AG09309 (cell line): Measurements from ENCODE around the gene PMPCA.

Source experiments
- DNase-seq: peaks from one replicate; pipeline ENCODE4 v3.0.0-alpha.2; 2010; ENCODE audit warnings: low read depth
- H3K4me3 ChIP-seq: 2 replicates; pipeline ENCODE4 v1.5.1; 2011; ENCODE audit warnings: mild to moderate bottlenecking, low read depth, low read length, moderate library complexity; ENCODE audit not compliant: control insufficient read depth
- TF ChIP-seq, protein P1 (sequence below): IDR thresholded peaks from 2 replicates; pipeline ENCODE4 v1.5.1; 2011; ENCODE audit warnings: mild to moderate bottlenecking, low read depth, low read length, inconsistent platforms; ENCODE audit not compliant: insufficient read depth, control insufficient read depth; ENCODE audit errors: missing control alignments

Gene PMPCA

DNA sequence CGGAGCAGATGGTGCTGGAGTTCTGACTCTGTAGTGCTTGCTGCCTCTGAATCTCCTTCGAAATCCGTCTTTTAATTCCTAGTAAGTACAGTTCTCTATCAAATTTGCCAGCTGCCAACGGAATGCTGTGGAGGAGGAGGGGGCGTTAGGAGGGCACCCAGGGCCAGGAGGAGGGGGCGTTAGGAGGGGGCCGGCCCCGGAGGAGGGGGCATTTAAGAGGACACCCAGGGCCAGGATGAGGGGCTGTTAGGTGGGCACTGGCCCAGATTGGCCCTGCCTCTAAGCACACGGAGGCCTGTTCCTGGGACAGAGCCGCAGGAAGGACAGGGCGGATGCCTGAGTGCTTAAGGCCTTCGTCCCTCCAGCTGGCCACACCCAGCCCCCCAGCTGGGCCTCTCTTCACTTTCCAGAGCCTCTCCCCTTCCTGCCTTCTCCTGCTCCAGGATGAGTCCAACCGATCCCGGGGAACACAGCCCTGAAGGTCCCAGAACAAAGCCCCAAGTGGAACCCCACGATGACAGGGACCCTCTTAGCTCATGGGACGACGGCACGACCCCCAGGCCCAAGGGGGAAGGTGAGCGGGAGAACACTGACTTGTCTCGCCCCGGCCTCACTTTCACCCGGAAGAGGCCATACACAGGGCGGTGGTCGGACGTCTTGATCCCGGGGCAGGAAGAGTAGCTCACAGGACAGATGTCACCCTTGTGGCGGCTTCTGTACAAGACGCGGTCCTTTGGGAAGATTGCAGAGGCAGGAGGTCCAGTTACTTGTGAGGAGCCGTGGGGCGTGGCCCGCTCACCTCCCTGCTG, 19.4 kb downstream of the PMPCA start:
- H3K4me3 ChIP-seq, result no peak overlapping the region
- TF ChIP-seq, protein P1, sequence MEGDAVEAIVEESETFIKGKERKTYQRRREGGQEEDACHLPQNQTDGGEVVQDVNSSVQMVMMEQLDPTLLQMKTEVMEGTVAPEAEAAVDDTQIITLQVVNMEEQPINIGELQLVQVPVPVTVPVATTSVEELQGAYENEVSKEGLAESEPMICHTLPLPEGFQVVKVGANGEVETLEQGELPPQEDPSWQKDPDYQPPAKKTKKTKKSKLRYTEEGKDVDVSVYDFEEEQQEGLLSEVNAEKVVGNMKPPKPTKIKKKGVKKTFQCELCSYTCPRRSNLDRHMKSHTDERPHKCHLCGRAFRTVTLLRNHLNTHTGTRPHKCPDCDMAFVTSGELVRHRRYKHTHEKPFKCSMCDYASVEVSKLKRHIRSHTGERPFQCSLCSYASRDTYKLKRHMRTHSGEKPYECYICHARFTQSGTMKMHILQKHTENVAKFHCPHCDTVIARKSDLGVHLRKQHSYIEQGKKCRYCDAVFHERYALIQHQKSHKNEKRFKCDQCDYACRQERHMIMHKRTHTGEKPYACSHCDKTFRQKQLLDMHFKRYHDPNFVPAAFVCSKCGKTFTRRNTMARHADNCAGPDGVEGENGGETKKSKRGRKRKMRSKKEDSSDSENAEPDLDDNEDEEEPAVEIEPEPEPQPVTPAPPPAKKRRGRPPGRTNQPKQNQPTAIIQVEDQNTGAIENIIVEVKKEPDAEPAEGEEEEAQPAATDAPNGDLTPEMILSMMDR, result no peak
- no peak for DNase-seq

DNA sequence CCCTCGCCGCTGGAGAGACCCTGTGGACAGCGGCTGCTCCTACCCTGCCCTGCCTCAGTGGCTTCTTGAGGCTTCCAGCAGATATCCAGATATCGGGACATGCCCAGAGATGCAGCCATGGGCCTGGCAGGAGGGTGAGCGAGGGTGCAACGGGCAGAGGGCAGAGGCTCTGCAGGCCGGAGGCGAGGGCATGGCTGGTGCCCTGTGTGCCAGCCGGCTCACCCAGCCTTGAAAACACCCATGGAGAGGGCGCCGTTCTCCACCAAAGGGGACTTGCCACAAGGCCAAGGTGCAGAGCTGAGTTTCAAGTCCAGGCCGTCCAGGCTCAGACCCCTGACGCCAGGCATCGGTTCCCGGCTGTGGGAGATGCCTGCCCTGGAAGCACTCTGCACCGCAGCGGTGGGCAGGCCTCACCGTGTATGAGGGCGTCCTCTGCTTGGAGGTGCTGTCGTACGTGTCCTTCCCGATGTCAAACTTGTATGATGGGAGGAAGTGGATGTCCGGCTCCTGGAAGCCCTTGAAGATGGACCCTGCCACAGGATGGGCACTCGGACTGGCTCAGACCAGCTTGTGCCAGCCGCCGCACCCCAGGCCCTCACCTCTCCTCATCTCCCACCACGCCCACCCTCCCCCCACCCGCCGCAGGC, 20.3 kb downstream of the PMPCA start:
- H3K4me3 ChIP-seq, result no peak overlapping the region
- DNase-seq, result no peak
- TF ChIP-seq, protein P1, result no peak

DNA sequence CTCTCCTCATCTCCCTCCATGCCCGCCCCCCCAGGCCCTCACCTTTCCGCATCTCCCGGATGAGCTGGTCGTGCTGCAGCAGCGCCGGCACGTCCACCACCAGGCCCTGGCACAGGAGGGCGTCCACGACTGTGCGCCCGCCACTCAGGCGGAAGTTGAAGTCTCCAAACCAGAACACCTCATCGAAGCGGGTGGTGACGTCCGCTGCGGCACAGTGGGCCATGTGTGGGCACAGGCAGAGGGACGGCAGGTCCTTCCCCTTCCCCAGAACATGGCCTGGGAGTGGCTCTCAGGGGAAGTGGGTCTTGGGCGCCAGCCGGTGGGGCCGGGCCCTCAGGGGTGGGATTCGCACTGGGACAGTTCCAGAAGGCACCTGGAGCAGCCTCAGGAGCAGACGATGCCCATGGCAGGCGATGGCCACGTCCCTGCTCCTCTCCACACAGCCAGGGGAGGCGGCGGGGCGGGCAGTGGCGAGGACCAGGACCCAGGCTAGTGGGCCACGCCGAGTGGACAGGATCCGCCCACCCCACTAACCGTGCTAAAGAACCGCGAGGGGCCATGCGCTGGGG, 21.4 kb downstream of the PMPCA start:
- no peak for DNase-seq
- no peak overlapping the region for H3K4me3 ChIP-seq
- TF ChIP-seq, protein P1, result no peak

DNA sequence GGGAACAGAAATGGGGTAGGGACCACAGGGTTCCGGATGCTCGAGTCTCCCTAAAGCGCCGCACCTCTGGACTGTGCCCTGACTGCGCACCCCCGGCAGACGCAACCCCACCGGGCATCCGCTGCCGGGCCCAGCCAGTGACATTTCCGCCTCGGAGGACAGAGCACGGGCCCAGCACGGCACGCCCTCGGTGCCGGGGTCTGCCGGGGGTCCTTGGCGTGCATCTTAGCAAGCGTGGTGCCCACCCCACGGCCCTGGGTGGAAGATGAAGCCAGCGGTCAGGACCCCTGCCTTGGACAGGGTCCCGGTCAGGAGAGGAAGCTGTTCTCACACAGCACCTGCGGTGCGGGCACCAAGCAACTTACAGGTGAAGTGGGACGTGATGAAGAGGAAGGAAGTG, 22.1 kb downstream of the PMPCA start:
- H3K4me3 ChIP-seq, result no peak overlapping the region
- TF ChIP-seq, protein P1, result no peak
- DNase-seq, result no peak

DNA sequence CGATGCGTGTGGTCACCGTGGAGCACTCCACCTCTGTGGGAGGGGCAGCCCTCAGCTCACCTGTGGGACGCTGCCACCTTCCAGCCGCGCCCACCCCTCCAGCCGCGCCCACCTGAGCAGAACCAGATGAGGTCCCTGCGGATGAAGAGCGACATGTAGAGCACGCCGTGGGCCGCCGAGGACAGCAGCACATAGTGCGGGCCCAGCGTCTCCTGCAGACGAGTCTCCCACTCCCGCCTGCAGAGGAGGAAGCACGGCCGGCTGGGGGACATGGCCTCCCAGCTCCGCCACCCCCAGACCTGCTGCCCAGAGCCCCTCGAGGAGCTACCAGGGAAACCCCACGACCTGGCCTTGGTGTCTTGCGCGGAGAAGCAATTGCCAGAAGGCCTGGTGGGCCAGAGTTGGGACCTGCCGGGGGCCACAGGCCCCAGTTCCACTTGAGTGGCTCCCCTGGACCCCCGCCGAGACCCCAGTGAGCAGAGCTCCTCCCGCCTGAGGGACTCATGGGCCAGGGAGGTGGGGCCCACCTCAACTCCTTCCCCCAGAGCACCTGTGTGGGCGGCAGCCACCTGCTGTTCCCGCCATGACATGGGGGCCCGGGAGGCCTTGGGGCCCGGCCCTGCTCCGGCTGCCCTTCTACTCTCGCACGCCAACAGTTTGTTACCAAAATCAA, 22.7 kb downstream of the PMPCA start:
- TF ChIP-seq, protein P1, result no peak
- H3K4me3 ChIP-seq, result no peak overlapping the region
- DNase-seq, result no peak

DNA sequence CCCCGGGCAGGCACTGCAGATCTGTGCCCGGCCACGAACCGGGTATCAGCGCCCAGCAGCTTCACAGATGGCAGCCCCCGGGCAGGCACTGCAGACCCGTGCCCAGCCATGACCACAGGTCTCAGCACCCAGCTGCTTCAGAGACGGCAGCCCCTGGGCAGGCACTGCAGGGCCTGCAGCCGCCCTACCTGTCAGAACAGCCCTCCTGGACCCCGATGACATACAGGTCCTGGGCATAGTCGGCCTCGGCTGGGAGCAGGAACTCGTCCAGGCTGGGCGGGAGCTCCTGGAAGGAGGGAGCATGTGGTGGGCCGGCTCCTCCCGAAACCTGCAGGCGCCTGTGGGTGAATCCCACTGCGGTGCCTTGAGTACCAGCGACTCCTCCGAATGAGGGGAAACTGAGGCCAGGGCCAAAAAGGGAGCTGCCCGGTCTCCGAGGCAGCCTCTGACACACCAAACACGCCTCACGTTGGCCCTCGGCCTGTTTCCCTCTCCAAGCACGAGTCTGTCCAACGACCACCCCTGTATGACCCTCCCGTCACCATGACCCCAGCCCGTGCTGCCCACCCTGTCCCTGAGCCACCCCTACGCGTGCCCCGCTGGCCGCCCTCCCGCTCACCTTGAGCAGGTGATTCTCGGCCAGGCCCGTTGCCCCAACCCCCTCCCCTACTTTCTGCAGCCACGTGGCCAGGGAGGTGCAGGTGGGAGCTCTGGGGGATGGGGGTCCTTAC, 23.6 kb downstream of the PMPCA start:
- H3K4me3 ChIP-seq, result no peak overlapping the region
- TF ChIP-seq, protein P1, result no peak
- DNase-seq, result no peak
